ENCODE data around the gene ATP6V0A4.
A peak's percentile ranks its signal among the peaks of the same experiment; 100 is the strongest.
"Not testable (repeated sequence)": the region's sequence is repeated elsewhere in the genome, so short reads cannot be mapped to it uniquely, and the experiment has no call there.

The ATP6V0A4 gene

GRCh38 chr7:138699661-138700060, 98.3 kb downstream of the ATP6V0A4 start:
- no peak for DNase-seq (ENCODE audit: low spot score)

DNA sequence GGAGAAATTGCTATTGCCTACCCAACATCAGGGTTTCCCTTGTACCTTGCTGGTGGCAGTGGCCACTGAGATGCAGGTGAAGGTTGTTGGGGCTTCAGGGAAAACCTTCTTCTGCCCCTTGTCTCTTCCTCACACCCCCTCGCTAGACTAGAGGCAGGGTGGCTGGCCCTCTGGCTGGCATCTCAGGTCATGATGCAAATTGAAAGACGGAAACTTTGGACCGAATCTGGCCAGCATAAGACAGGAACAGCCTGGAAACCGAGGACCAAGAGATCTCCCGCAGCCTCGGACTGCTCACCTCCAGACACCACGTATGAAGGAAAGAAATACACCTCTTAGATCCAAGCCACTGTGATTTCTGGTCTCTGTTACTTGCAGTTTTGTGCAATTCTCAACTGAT, 99.7 kb downstream of the ATP6V0A4 start:
- DNase-seq (ENCODE audit: low spot score), result no peak

DNA sequence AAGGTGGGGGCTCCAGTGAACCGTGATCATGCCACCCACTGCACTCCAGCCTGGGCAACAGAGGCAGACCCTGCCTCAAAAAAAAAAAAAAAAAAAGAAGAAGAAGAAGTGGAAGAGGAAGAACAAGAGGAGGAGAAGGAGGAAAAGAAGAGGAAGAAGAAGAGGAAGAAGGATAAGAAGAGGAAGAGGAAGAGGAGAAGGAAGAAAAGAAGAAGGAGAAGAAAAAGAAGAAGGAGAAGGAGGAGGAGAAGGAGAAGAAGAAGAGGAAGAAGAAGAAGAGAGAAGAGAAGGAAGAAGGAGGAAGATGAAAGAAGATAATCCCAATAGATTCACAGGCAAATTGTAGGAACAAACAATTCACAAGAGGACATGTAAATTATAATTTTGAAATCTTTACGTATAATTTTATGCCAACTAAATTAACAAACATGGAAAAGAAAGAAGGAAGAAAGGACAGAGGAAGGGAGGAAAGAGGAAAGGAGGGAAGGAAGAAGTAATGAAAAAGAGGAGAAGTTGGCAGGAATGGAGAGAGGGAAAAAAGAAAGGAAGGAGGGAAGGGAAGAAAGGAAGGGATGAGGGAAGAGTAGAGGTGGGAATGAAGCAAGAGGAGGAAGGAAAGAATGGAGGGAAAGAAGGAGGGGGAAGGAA, 100.3 kb downstream of the ATP6V0A4 start:
- no peak for DNase-seq (ENCODE audit: low spot score)

- DNase-seq (ENCODE audit: low spot score), result not testable (repeated sequence)
Measured at GRCh38 chr7:138695776-138696175, 102.2 kb downstream of the ATP6V0A4 start.

GRCh38 chr7:138695106-138695505, 102.9 kb downstream of the ATP6V0A4 start:
- DNase-seq (ENCODE audit: low spot score), result no peak

GRCh38 chr7:138691178-138691577, 106.8 kb downstream of the ATP6V0A4 start:
- no peak for DNase-seq (ENCODE audit: low spot score)

- no peak for DNase-seq (ENCODE audit: low spot score)
Measured at GRCh38 chr7:138690495-138690894, 107.5 kb downstream of the ATP6V0A4 start.

DNA sequence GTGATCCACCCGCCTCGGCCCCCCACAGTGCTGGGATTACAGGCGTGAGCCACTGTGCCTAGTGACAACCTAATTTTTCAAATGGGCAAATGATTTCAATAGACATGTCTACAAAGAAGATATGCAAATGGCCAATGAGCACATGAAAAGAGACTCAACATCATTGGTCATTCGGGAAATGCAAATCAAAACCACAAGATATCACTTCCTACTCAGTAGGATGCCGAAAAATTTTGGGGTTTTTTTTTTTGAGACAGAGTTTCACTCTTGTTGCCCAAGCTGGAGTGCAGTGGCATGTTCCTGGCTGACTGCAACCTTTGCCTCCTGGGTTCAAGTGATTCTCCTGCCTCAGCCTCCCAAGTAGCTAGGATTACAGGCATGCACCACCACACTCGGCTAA, 110.0 kb downstream of the ATP6V0A4 start:
- not testable (repeated sequence) for DNase-seq (ENCODE audit: low spot score)

DNA sequence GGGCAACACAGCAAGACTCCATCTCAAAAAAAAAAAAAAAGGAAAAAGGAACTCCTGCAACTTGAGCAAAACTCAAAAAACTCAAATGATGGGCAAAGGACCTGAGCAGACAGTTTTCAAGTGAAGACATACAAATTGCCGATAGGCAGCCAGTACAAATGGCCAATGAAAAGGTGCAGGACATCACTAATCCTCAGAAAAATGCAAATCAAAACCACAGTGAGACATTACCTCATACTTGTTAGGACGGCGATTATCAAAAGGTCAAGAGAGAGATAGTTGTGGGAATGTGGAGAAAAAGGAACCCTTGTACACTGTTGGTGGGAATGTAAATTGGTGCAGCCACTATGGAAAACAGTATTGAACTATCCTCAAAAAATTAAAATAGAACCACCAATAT, 113.7 kb downstream of the ATP6V0A4 start:
- no peak for DNase-seq (ENCODE audit: low spot score)

DNA sequence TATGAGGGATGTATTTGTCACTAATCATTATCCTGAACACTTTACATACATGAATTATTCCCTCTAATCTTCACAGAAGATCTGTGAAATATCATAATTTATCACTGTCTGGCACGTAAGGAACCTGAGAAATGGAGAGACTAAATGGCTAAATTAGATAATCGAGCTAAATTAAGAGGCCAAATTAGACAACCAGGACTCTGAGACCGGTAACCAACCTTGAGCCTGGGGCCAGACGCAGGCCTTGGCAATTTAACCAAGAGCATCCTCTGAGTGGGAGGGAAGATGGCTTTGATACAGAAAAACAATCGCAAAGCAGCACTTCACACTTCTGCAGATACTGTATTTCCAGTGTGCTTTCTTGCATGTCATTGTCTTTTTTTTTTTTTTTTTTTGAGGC, 118.2 kb downstream of the ATP6V0A4 start:
- DNase-seq (ENCODE audit: low spot score), result no peak

DNA sequence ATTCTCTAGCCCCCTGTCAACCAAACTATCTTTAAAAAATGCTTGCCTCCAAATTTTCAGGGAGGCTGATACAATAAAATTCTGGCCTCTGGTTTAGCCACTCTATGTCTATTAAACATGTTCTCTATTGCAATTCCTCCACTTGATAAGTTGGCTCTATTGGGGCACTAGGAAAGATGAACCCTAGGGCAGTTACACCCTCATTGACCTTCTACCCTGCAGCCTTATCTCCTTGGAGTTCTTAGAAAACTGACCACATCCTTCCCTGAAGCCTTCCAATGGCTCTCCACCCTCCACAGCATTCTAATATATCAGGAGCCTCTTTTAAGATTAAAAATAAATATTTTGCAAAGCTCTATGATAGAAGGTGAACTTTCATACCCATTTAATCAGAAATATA, 127.4 kb downstream of the ATP6V0A4 start:
- no peak for DNase-seq (ENCODE audit: low spot score)

DNA sequence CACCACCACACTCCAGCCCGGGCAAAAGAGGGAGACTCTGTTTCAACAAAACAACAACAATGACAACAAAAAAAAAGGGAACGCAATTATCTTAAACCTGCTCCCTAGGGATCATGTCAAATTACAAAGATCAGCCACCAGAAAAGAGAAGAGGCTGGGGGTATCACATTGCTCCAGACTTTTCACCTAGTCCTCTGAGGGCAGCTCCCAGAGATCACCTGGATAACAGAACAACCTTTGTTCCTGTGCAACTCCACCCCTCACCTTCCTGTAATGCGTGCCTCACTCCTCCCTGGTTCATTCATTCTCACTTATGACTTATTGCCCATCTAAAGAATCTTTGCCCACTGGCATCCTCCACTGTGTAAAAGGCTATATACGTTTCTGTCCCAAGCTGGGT, 128.6 kb downstream of the ATP6V0A4 start:
- DNase-seq (ENCODE audit: low spot score), result no peak

GRCh38 chr7:138668946-138669345, 129.1 kb downstream of the ATP6V0A4 start:
- no peak for DNase-seq (ENCODE audit: low spot score)

DNA sequence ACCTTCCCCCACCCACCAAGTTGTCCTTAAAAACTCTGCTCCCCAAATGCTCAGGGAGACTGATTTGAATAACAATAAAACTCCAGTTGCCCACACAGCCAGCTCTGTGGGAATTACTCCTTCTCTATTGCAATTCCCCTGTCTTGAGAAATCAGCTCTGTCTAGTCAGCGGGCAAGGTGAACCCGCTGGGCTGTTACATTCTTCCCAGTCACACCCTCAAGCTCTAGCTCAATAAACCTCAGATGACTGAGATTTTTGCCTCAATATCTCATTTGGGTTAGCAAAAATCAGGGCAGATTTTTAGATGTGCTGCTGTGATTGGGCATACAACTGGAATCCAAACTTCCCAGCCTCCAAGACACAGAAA, 129.8 kb downstream of the ATP6V0A4 start:
- no peak for DNase-seq (ENCODE audit: low spot score)

- no peak for DNase-seq (ENCODE audit: low spot score)
Measured at GRCh38 chr7:138667535-138668228, 130.3 kb downstream of the ATP6V0A4 start.

DNA sequence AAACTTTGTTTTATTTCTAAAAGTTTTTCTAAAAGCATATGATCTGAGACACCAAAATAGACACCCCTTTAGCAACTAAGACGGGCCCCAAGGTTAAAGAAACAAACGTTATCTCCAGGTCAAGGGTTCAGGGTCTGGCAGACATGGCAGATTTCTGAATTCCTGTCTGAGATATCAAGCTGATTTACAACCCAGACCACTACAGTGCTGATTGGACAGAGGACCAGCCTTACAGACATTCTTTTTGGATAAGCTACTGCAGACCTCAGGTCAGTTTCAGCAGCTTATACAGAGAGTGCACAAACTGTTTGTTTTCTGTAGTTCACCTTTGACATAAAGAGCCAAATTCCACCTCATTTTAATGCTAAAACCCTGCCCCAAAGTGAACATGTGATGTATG, 131.6 kb downstream of the ATP6V0A4 start:
- DNase-seq (ENCODE audit: low spot score), result no peak

DNA sequence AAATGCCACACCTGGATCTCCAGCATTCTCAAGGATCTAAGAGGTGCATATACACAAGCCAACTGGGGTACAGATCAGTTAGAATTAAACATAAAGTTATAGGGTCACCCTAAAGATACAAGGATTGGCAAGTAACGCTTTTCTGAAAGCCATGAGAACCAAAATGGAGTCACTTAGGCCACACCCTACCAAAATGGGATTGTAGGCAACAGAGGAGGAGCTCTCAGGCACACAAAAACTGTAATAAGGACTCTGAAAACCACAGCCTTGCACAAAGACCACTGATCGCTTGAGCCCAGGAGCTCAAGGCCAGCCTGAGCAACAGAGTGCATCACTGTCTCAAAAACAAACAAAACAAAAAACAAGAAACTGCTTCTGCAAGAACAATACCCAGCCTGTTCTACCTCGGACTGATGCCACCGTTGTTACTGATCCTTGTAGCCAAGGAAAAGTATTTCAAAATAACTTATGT, 132.3 kb downstream of the ATP6V0A4 start:
- no peak for DNase-seq (ENCODE audit: low spot score)

GRCh38 chr7:138665249-138665648, 132.7 kb downstream of the ATP6V0A4 start:
- no peak for DNase-seq (ENCODE audit: low spot score)

GRCh38 chr7:138663725-138664710, 134.0 kb downstream of the ATP6V0A4 start:
- peak; percentile 68 for DNase-seq (ENCODE audit: low spot score)

- DNase-seq (ENCODE audit: low spot score), result no peak
Measured at GRCh38 chr7:138662991-138663320, 135.0 kb downstream of the ATP6V0A4 start.

- DNase-seq (ENCODE audit: low spot score), result no peak
Measured at GRCh38 chr7:138662076-138662990, 135.7 kb downstream of the ATP6V0A4 start.

Data from iPS-NIHi11 (cell line).